Measurements from ENCODE around the gene SLFN5. TPM values are rescaled to one million over a fixed set of nuclear protein-coding genes. Genes with fewer than 3 reads are reported as not detected.
"Not testable (repeated sequence)": the region's sequence is repeated elsewhere in the genome, so short reads cannot be mapped to it uniquely, and the experiment has no call there.

The SLFN5 gene
- total RNA-seq, 1 donor from 2014 or later: 16.8 TPM

- no peaks in the 10 kb centered on the region for H3K36me3 Mint-ChIP-seq (ENCODE audit: unreplicated experiment)
- no peak overlapping the region for H3K27ac Mint-ChIP-seq (ENCODE audit: unreplicated experiment)
- H3K4me1 Mint-ChIP-seq (ENCODE audit: low read depth, unreplicated experiment): no peaks in the 10 kb centered on the region
- no peak for TF ChIP-seq CTCF (IDR thresholded peaks at IDR 0.05; ENCODE audit: partially characterized antibody, unreplicated experiment)
- H3K9me3 Mint-ChIP-seq (ENCODE audit: unreplicated experiment): no peaks in the 10 kb centered on the region
- no peak overlapping the region for H3K4me3 Mint-ChIP-seq (ENCODE audit: unreplicated experiment)
- H3K27me3 Mint-ChIP-seq (ENCODE audit: unreplicated experiment): no peaks in the 10 kb centered on the region
- DNase-seq: no peak
Observed at GRCh38 chr17:35222452-35222851, 20.4 kb upstream of the SLFN5 start.

- no peak overlapping the region for H3K4me3 Mint-ChIP-seq (ENCODE audit: unreplicated experiment)
- no peaks in the 10 kb centered on the region for H3K27me3 Mint-ChIP-seq (ENCODE audit: unreplicated experiment)
- no peak overlapping the region for H3K27ac Mint-ChIP-seq (ENCODE audit: unreplicated experiment)
- H3K36me3 Mint-ChIP-seq (ENCODE audit: unreplicated experiment): no peaks in the 10 kb centered on the region
- TF ChIP-seq CTCF (IDR thresholded peaks at IDR 0.05; ENCODE audit: partially characterized antibody, unreplicated experiment): no peak
- H3K9me3 Mint-ChIP-seq (ENCODE audit: unreplicated experiment): no peaks in the 10 kb centered on the region
- no peak for DNase-seq
- H3K4me1 Mint-ChIP-seq (ENCODE audit: low read depth, unreplicated experiment): no peaks in the 10 kb centered on the region
Observed at GRCh38 chr17:35224436-35224835, 18.4 kb upstream of the SLFN5 start.

GRCh38 chr17:35227546-35227945, 15.3 kb upstream of the SLFN5 start:
- no peak for DNase-seq
- no peaks in the 10 kb centered on the region for H3K4me1 Mint-ChIP-seq (ENCODE audit: low read depth, unreplicated experiment)
- no peak for TF ChIP-seq CTCF (IDR thresholded peaks at IDR 0.05; ENCODE audit: partially characterized antibody, unreplicated experiment)
- no peaks in the 10 kb centered on the region for H3K36me3 Mint-ChIP-seq (ENCODE audit: unreplicated experiment)
- no peak overlapping the region for H3K27ac Mint-ChIP-seq (ENCODE audit: unreplicated experiment)
- H3K27me3 Mint-ChIP-seq (ENCODE audit: unreplicated experiment): no peaks in the 10 kb centered on the region
- no peaks in the 10 kb centered on the region for H3K9me3 Mint-ChIP-seq (ENCODE audit: unreplicated experiment)
- H3K4me3 Mint-ChIP-seq (ENCODE audit: unreplicated experiment): no peak overlapping the region

GRCh38 chr17:35229638-35230037, 13.2 kb upstream of the SLFN5 start:
- Mint-ChIP-seq H3K27ac (ENCODE audit: unreplicated experiment) (no peak overlapping the region), H3K27me3 (ENCODE audit: unreplicated experiment) (no peaks in the 10 kb centered on the region)
- TF ChIP-seq CTCF (IDR thresholded peaks at IDR 0.05; ENCODE audit: partially characterized antibody, unreplicated experiment): no peak

GRCh38 chr17:35234315-35234714, 8.6 kb upstream of the SLFN5 start:
- H3K36me3 Mint-ChIP-seq (ENCODE audit: unreplicated experiment); H3K4me1 Mint-ChIP-seq (ENCODE audit: low read depth, unreplicated experiment); H3K27ac Mint-ChIP-seq (ENCODE audit: unreplicated experiment); H3K27me3 Mint-ChIP-seq (ENCODE audit: unreplicated experiment); DNase-seq; H3K9me3 Mint-ChIP-seq (ENCODE audit: unreplicated experiment); H3K4me3 Mint-ChIP-seq (ENCODE audit: unreplicated experiment): not testable (repeated sequence)

More at GRCh38 chr17:35229638-35230037, 13.2 kb upstream of the SLFN5 start:
- H3K4me3 Mint-ChIP-seq (ENCODE audit: unreplicated experiment): no peak overlapping the region
- no peaks in the 10 kb centered on the region for H3K9me3 Mint-ChIP-seq (ENCODE audit: unreplicated experiment)
- H3K4me1 Mint-ChIP-seq (ENCODE audit: low read depth, unreplicated experiment): no peaks in the 10 kb centered on the region
- no peaks in the 10 kb centered on the region for H3K36me3 Mint-ChIP-seq (ENCODE audit: unreplicated experiment)
- no peak for DNase-seq

- Mint-ChIP-seq H3K27ac (ENCODE audit: unreplicated experiment) (no peak overlapping the region), H3K27me3 (ENCODE audit: unreplicated experiment) (peaks cover 4% of the 10 kb centered on the region), H3K4me1 (ENCODE audit: low read depth, unreplicated experiment) (no peaks in the 10 kb centered on the region), H3K36me3 (ENCODE audit: unreplicated experiment) (no peaks in the 10 kb centered on the region), H3K4me3 (ENCODE audit: unreplicated experiment) (no peak overlapping the region), H3K9me3 (ENCODE audit: unreplicated experiment) (no peaks in the 10 kb centered on the region)
- no peak for DNase-seq
- no peak for TF ChIP-seq CTCF (IDR thresholded peaks at IDR 0.05; ENCODE audit: partially characterized antibody, unreplicated experiment)
Observed at GRCh38 chr17:35235289-35235688, 7.6 kb upstream of the SLFN5 start.

All from glutamatergic neuron (in vitro differentiated cells).